ENCODE measurements around the gene RFXANK.

The RFXANK gene

GRCh38 chr19:19234220-19234816, 42.3 kb downstream of the RFXANK start:
- no peak for DNase-seq

- no peak for DNase-seq
Measured at GRCh38 chr19:19236173-19236572, 44.1 kb downstream of the RFXANK start.

- DNase-seq: no peak
Measured at GRCh38 chr19:19238126-19238894, 46.3 kb downstream of the RFXANK start.

GRCh38 chr19:19239675-19240074, 47.6 kb downstream of the RFXANK start:
- no peak for DNase-seq

- DNase-seq: no peak
Measured at GRCh38 chr19:19240476-19240875, 48.4 kb downstream of the RFXANK start.

GRCh38 chr19:19250196-19250801, 58.2 kb downstream of the RFXANK start:
- DNase-seq: no peak

Data from activated CD4-positive, alpha-beta T cell treated with anti-CD3 and anti-CD28 coated beads, Interleukin-2, amount 50 U/mL, for 4 hours (primary cell).